ENCODE results near the gene CAST.

Gene CAST

GRCh38 chr5:96671441-96671840 lies 9.3 kb downstream of the CAST start:
- no peak for DNase-seq (ENCODE audit: low read depth)

GRCh38 chr5:96673127-96673526 lies 11.0 kb downstream of the CAST start:
- DNase-seq (ENCODE audit: low read depth), result no peak

GRCh38 chr5:96675882-96676281 lies 13.7 kb downstream of the CAST start:
- no peak for DNase-seq (ENCODE audit: low read depth)

GRCh38 chr5:96677496-96677895 lies 15.3 kb downstream of the CAST start:
- no peak for DNase-seq (ENCODE audit: low read depth)

GRCh38 chr5:96679293-96679692 lies 17.1 kb downstream of the CAST start:
- no peak for DNase-seq (ENCODE audit: low read depth)

- no peak for DNase-seq (ENCODE audit: low read depth)
Observed at GRCh38 chr5:96680759-96681470, 18.7 kb downstream of the CAST start.

- no peak for DNase-seq (ENCODE audit: low read depth)
Observed at GRCh38 chr5:96683392-96683791, 21.2 kb downstream of the CAST start.

- DNase-seq (ENCODE audit: low read depth), result no peak
Observed at GRCh38 chr5:96683810-96684209, 21.6 kb downstream of the CAST start.

- no peak for DNase-seq (ENCODE audit: low read depth)
Observed at GRCh38 chr5:96687080-96687479, 24.9 kb downstream of the CAST start.

- no peak for DNase-seq (ENCODE audit: low read depth)
Observed at GRCh38 chr5:96687812-96688453, 25.8 kb downstream of the CAST start.

- no peak for DNase-seq (ENCODE audit: low read depth)
Observed at GRCh38 chr5:96690861-96691260, 28.7 kb downstream of the CAST start.

- DNase-seq (ENCODE audit: low read depth), result no peak
Observed at GRCh38 chr5:96691503-96692303, 29.5 kb downstream of the CAST start.

GRCh38 chr5:96692441-96692840 lies 30.3 kb downstream of the CAST start:
- DNase-seq (ENCODE audit: low read depth), result no peak

GRCh38 chr5:96699186-96699820 lies 37.1 kb downstream of the CAST start:
- no peak for DNase-seq (ENCODE audit: low read depth)

- DNase-seq (ENCODE audit: low read depth), result peak; percentile 62
Observed at GRCh38 chr5:96702503-96703383, 40.6 kb downstream of the CAST start.

GRCh38 chr5:96703384-96703920 lies 41.3 kb downstream of the CAST start:
- no peak for DNase-seq (ENCODE audit: low read depth)

GRCh38 chr5:96703995-96704394 lies 41.8 kb downstream of the CAST start:
- DNase-seq (ENCODE audit: low read depth), result no peak

GRCh38 chr5:96706433-96707111 lies 44.4 kb downstream of the CAST start:
- DNase-seq (ENCODE audit: low read depth), result no peak

GRCh38 chr5:96708600-96708999 lies 46.4 kb downstream of the CAST start:
- no peak for DNase-seq (ENCODE audit: low read depth)

- no peak for DNase-seq (ENCODE audit: low read depth)
Observed at GRCh38 chr5:96709152-96709821, 47.1 kb downstream of the CAST start.
